OCI-LY1 (cell line): ENCODE data around the gene ABCA13.

Experiments
- H2AFZ ChIP-seq: fragments of 200-600 bp; sonication (generic), shearing (Covaris generic); 2 replicates; pipeline ENCODE4 v1.6.0; 2014; ENCODE audit warnings: antibody characterized with exemption, mild to moderate bottlenecking, low read length
- H3F3A ChIP-seq: fragments of 200-600 bp; sonication (generic), shearing (Covaris generic); 2 replicates; pipeline ENCODE4 v1.6.0; 2014; ENCODE audit warnings: mild to moderate bottlenecking, antibody characterized with exemption, low read length, moderate library complexity; ENCODE audit not compliant: insufficient read depth
- H3K27ac ChIP-seq: fragments of 200-600 bp; sonication (generic); 2 replicates; pipeline ENCODE4 v1.5.1; 2014; ENCODE audit warnings: low read length, mixed run types, mild to moderate bottlenecking, low read depth; ENCODE audit not compliant: poor library complexity, severe bottlenecking
- H3K27me3 ChIP-seq: fragments of 200-600 bp; sonication (generic); 2 replicates; pipeline ENCODE4 v1.6.0; 2014; ENCODE audit warnings: antibody characterized with exemption, mild to moderate bottlenecking, low read length, moderate library complexity; ENCODE audit not compliant: insufficient read depth
- H3K36me3 ChIP-seq: fragments of 200-600 bp; sonication (generic); 2 replicates; pipeline ENCODE4 v1.6.1; 2014; ENCODE audit warnings: mild to moderate bottlenecking, antibody characterized with exemption, low read length, moderate library complexity, mixed read lengths; ENCODE audit not compliant: insufficient read depth
- H3K4me1 ChIP-seq: fragments of 200-600 bp; sonication (generic); 2 replicates; pipeline ENCODE4 v1.5.1; 2014; ENCODE audit warnings: mild to moderate bottlenecking, low read length, moderate library complexity; ENCODE audit not compliant: insufficient read depth, severe bottlenecking
- H3K4me2 ChIP-seq: fragments of 200-600 bp; sonication (generic), shearing (Covaris generic); 2 replicates; pipeline ENCODE4 v1.6.1; 2014; ENCODE audit warnings: low read length
- H3K4me3 ChIP-seq: fragments of 200-600 bp; sonication (generic); 2 replicates; pipeline ENCODE4 v1.5.1; 2014; ENCODE audit warnings: low read length, low read depth, mild to moderate bottlenecking, mixed read lengths; ENCODE audit not compliant: poor library complexity, severe bottlenecking
- H3K79me2 ChIP-seq: fragments of 200-600 bp; shearing (Covaris generic); 2 replicates; pipeline ENCODE4 v1.6.1; 2016; ENCODE audit warnings: mixed run types, low read length, mixed read lengths; ENCODE audit not compliant: insufficient read depth
- H3K9ac ChIP-seq: fragments of 200-600 bp; sonication (generic), shearing (Covaris generic); 2 replicates; pipeline ENCODE4 v1.6.1; 2014; ENCODE audit warnings: mild to moderate bottlenecking, low read length, mixed read lengths
- H3K9me2 ChIP-seq: fragments of 200-600 bp; sonication (generic), shearing (Covaris generic); 2 replicates; pipeline ENCODE4 v1.6.1; 2014; ENCODE audit warnings: low read depth, mild to moderate bottlenecking, low read length, mixed read lengths
- H3K9me3 ChIP-seq: fragments of 200-600 bp; shearing (Covaris generic); 2 replicates; pipeline ENCODE4 v1.6.1; 2014; ENCODE audit warnings: low read length, mixed read lengths
- H4K20me1 ChIP-seq: fragments of 200-600 bp; sonication (generic), shearing (Covaris generic); 2 replicates; pipeline ENCODE4 v1.6.0; 2016; ENCODE audit warnings: mild to moderate bottlenecking, low read length; ENCODE audit not compliant: insufficient read depth
- EZH2 ChIP-seq: fragments of 200-600 bp; sonication (generic), shearing (Covaris generic); IDR thresholded peaks from 2 replicates; pipeline ENCODE4 v1.8.0; 2017; ENCODE audit warnings: borderline replicate concordance, mixed run types, mild to moderate bottlenecking, antibody characterized with exemption, low read length, moderate library complexity, mixed read lengths
- TF ChIP-seq, protein P1 (sequence below): fragments of 200-600 bp; sonication (generic), shearing (Covaris generic); IDR thresholded peaks from 2 replicates; pipeline ENCODE4 v1.5.1; 2017; ENCODE audit warnings: mild to moderate bottlenecking, antibody characterized with exemption, low read length, moderate library complexity, mixed read lengths

Gene ABCA13

GRCh38 chr7:48563334-48563733 lies 392.1 kb downstream of the ABCA13 start:
- Histone ChIP-seq H3K9me2 (no peaks in the 10 kb centered on the region), H3K27me3 (no peaks in the 10 kb centered on the region), H4K20me1 (no peaks in the 10 kb centered on the region), H3K79me2 (no peaks in the 10 kb centered on the region), H3F3A (no peaks in the 10 kb centered on the region), H3K4me1 (no peaks in the 10 kb centered on the region), H3K9me3 (no peaks in the 10 kb centered on the region), H3K9ac (no peak overlapping the region), H3K4me2 (no peak overlapping the region), H3K4me3 (no peak overlapping the region), H3K27ac (no peak overlapping the region), H2AFZ (no peak overlapping the region), H3K36me3 (no peaks in the 10 kb centered on the region)
- TF ChIP-seq, protein P1, sequence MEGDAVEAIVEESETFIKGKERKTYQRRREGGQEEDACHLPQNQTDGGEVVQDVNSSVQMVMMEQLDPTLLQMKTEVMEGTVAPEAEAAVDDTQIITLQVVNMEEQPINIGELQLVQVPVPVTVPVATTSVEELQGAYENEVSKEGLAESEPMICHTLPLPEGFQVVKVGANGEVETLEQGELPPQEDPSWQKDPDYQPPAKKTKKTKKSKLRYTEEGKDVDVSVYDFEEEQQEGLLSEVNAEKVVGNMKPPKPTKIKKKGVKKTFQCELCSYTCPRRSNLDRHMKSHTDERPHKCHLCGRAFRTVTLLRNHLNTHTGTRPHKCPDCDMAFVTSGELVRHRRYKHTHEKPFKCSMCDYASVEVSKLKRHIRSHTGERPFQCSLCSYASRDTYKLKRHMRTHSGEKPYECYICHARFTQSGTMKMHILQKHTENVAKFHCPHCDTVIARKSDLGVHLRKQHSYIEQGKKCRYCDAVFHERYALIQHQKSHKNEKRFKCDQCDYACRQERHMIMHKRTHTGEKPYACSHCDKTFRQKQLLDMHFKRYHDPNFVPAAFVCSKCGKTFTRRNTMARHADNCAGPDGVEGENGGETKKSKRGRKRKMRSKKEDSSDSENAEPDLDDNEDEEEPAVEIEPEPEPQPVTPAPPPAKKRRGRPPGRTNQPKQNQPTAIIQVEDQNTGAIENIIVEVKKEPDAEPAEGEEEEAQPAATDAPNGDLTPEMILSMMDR = no peak
- no peak for TF ChIP-seq EZH2

- Histone ChIP-seq H3K36me3 (no peaks in the 10 kb centered on the region), H4K20me1 (no peaks in the 10 kb centered on the region), H2AFZ (no peak overlapping the region), H3K79me2 (no peaks in the 10 kb centered on the region), H3K27ac (no peak overlapping the region), H3K4me1 (no peaks in the 10 kb centered on the region), H3K4me2 (no peak overlapping the region), H3K9me2 (no peaks in the 10 kb centered on the region; the same call in 1 of the 2 replicates), H3K27me3 (no peaks in the 10 kb centered on the region), H3K9me3 (no peaks in the 10 kb centered on the region), H3K9ac (no peak overlapping the region), H3F3A (no peaks in the 10 kb centered on the region), H3K4me3 (no peak overlapping the region)
- TF ChIP-seq, protein P1 = no peak
- no peak for TF ChIP-seq EZH2
Observed at GRCh38 chr7:48575516-48575915, 404.3 kb downstream of the ABCA13 start.

DNA sequence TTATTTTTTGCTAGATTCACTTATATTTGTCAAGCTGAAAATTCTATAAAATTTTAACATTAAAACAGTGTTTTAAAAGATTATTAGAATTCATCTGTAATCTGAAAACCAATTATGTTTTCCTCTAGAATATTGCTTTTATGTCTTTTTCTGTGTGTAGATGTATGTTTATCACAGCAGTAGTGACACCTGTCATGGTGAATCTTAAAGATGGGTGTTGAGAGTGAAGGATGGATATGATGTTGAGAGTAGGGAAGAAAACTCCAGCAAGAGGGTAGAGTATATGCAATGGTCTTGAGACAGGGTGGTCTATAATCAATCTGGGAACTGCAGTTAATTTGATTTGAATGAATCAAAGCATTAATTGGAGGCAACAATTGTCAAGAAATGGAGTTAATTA lies 416.2 kb downstream of the ABCA13 start:
- no peak overlapping the region for H2AFZ ChIP-seq
- H3K9me2 ChIP-seq = no peaks in the 10 kb centered on the region
- TF ChIP-seq, protein P1 = no peak
- no peak for TF ChIP-seq EZH2

More for the DNA sequence above, 416.2 kb downstream of the ABCA13 start:
- no peak overlapping the region for H3K9ac ChIP-seq
- H3K27ac ChIP-seq = no peak overlapping the region
- no peaks in the 10 kb centered on the region for H3K27me3 ChIP-seq
- no peaks in the 10 kb centered on the region for H3K79me2 ChIP-seq
- no peaks in the 10 kb centered on the region for H3K9me3 ChIP-seq
- no peaks in the 10 kb centered on the region for H3K36me3 ChIP-seq
- no peak overlapping the region for H3K4me2 ChIP-seq
- no peaks in the 10 kb centered on the region for H4K20me1 ChIP-seq
- no peaks in the 10 kb centered on the region for H3F3A ChIP-seq
- no peak overlapping the region for H3K4me3 ChIP-seq
- no peaks in the 10 kb centered on the region for H3K4me1 ChIP-seq
